Dermis microvascular lymphatic vessel endothelial cell (primary cell): ENCODE data around the gene ASPRV1. TPM values are rescaled to one million over a fixed set of nuclear protein-coding genes. Genes with fewer than 3 reads are reported as not detected.

Experiments
- total RNA-seq: library from RNA; depleted of rRNA; stranded (reverse); fragments of >200 nt; gene quantifications from 2 replicates; pipeline ENCODE4 v1.2.1, GENCODE V29; 2014

ASPRV1 gene
- total RNA-seq, 1 donor from 2014 or later = under 0.01 TPM

Other genes starting within 250 kb of the ASPRV1 start
- gene ANXA4, start 219.5 kb downstream of the ASPRV1 start, total RNA-seq = 40.6 and 51.5 TPM in 2 replicates
- 6.5 and 7.2 TPM in 2 replicates for gene GMCL1, start 132.0 kb downstream of the ASPRV1 start, total RNA-seq
- 16.8 and 17.4 TPM in 2 replicates for gene SNRNP27, start 67.7 kb downstream of the ASPRV1 start, total RNA-seq
- 2.6 and 4.3 TPM in 2 replicates for gene MXD1, start 46.5 kb downstream of the ASPRV1 start, total RNA-seq
- 35.3 and 71.7 TPM in 2 replicates for gene PCBP1, start 125.8 kb upstream of the ASPRV1 start, total RNA-seq
- gene C2orf42, start 229.4 kb upstream of the ASPRV1 start, total RNA-seq = 9.9 and 13.7 TPM in 2 replicates